HCT116 (cell line): ENCODE results near the gene UBE2M. TPM values are rescaled to one million over a fixed set of nuclear protein-coding genes. Genes with fewer than 3 reads are reported as not detected.

Experiments
- ATAC-seq: fragments of 200-7000 bp; cut with Tn5 transposase; 2 replicates; pipeline ENCODE4 v1.9.1; 2020; ENCODE audit warnings: mild to moderate bottlenecking, moderate library complexity
- BruUV-seq: library from RNA; stranded (reverse); fragments of 400-500 nt; replicated peaks from 2 replicates; lab custom pipeline; 2021; lab: Mats Ljungman, UMichigan
- CTCF ChIA-PET: fragments of 300-600 bp; sonication (Branson Sonifier 250); formaldehyde crosslinking; loops from one replicate; lab custom pipeline; 2021; ENCODE audit warnings: antibody characterized with exemption; lab: Charles Lee
- POLR2A ChIA-PET: fragments of 300-600, 350-600 bp; sonication (Branson Sonifier 250); formaldehyde crosslinking; loops from one replicate; lab custom pipeline; 2021; ENCODE audit warnings: antibody characterized with exemption; lab: Charles Lee
- RAD21 ChIA-PET, 2 experiments: fragments of 300-600 bp; sonication (Branson Sonifier 250); formaldehyde crosslinking; loops; one replicate each; lab custom pipeline; 2023; ENCODE audit warnings: low total read pairs in 2 of 2; ENCODE audit not compliant: uncharacterized antibody in 2 of 2, unreplicated experiment in 2 of 2, low non-redundant PET in 1 of 2; lab: Charles Lee
- DNase-seq: peaks from one replicate; pipeline ENCODE4 v3.0.0-alpha.2; 2010; ENCODE audit warnings: low read depth, low spot score
- H2AFZ ChIP-seq: fragments of 200-600 bp; shearing (Covaris generic), sonication (generic); 2 replicates; pipeline ENCODE4 v1.6.1; 2017; ENCODE audit warnings: low read depth, mixed run types, mixed read lengths, antibody characterized with exemption, low read length; ENCODE audit not compliant: poor library complexity, severe bottlenecking
- H3K27ac ChIP-seq: 2 replicates; pipeline ENCODE4 v1.5.1; 2012; ENCODE audit warnings: low read depth, low read length
- H3K27me3 ChIP-seq: fragments of 200-600 bp; sonication (generic); 2 replicates; pipeline ENCODE4 v1.6.1; 2016; ENCODE audit warnings: mixed run types, low read length, mixed read lengths; ENCODE audit not compliant: insufficient read depth
- H3K36me3 ChIP-seq, 2 experiments: fragments of 200-500 bp in 1 of 2; fragments of 200-600 bp in 1 of 2; sonication (Bioruptor generic) in 1 of 2; sonication (generic) in 1 of 2; 2 replicates each; pipeline versions ENCODE4 v1.5.1 to v1.6.1; 2014 to 2016; ENCODE audit warnings: low read length in 2 of 2, inconsistent platforms in 1 of 2, mixed read lengths in 1 of 2, mixed run types in 1 of 2; ENCODE audit not compliant: insufficient read depth in 2 of 2, control insufficient read depth in 1 of 2
- H3K4me1 ChIP-seq, 2 experiments: fragments of 200-600 bp in 1 of 2; sonication (generic) in 1 of 2; 2 replicates each; pipeline versions ENCODE4 v1.5.1 to v1.6.1; 2012 to 2017; ENCODE audit warnings: low read length in 2 of 2, inconsistent platforms in 1 of 2, mild to moderate bottlenecking in 1 of 2, mixed read lengths in 1 of 2, mixed run types in 1 of 2, moderate library complexity in 1 of 2; ENCODE audit not compliant: insufficient read depth in 2 of 2, control insufficient read depth in 1 of 2
- H3K4me2 ChIP-seq: fragments of 200-600 bp; sonication (generic); 2 replicates; pipeline ENCODE4 v1.6.1; 2017; ENCODE audit warnings: mixed run types, low read length, mixed read lengths
- H3K4me3 ChIP-seq, 2 experiments: fragments of 200-600 bp in 1 of 2; sonication (generic) in 1 of 2; replicated peaks in 1 of 2; 2 replicates each; pipeline ENCODE4 v1.5.1; 2011 to 2016; ENCODE audit warnings: low read length in 2 of 2, control low read depth in 1 of 2, low read depth in 1 of 2, mild to moderate bottlenecking in 1 of 2, mixed read lengths in 1 of 2, mixed run types in 1 of 2
- H3K79me2 ChIP-seq: fragments of 200-600 bp; sonication (generic); 2 replicates; pipeline ENCODE4 v1.6.1; 2017; ENCODE audit warnings: mild to moderate bottlenecking, mixed run types, low read length, moderate library complexity, mixed read lengths; ENCODE audit not compliant: insufficient read depth
- H3K9ac ChIP-seq: fragments of 200-600 bp; sonication (generic); 2 replicates; pipeline ENCODE4 v1.6.1; 2016; ENCODE audit warnings: low read length, mixed read lengths
- H3K9me2 ChIP-seq: fragments of 200-600 bp; sonication (generic), shearing (Covaris generic); 2 replicates; pipeline ENCODE4 v1.6.1; 2017; ENCODE audit warnings: mixed run types, mild to moderate bottlenecking, moderate library complexity; ENCODE audit not compliant: insufficient read depth
- H3K9me3 ChIP-seq, 2 experiments: fragments of 200-500 bp in 1 of 2; fragments of 200-600 bp in 1 of 2; sonication (Bioruptor generic) in 1 of 2; sonication (generic) in 1 of 2; 2 replicates each; pipeline ENCODE4 v1.6.1; 2014 to 2017; ENCODE audit warnings: low read length in 2 of 2, mixed read lengths in 2 of 2, inconsistent platforms in 1 of 2, low read depth in 1 of 2, mild to moderate bottlenecking in 1 of 2, mixed run types in 1 of 2, moderate library complexity in 1 of 2; ENCODE audit not compliant: control insufficient read depth in 1 of 2, insufficient read depth in 1 of 2
- H4K20me1 ChIP-seq: fragments of 200-600 bp; sonication (generic), shearing (Covaris generic); 2 replicates; pipeline ENCODE4 v1.6.1; 2017; ENCODE audit warnings: mixed run types, mild to moderate bottlenecking, moderate library complexity; ENCODE audit not compliant: insufficient read depth
- ATF3 ChIP-seq: IDR thresholded peaks from 2 replicates; pipeline ENCODE4 v1.6.1; 2012
- CBX3 ChIP-seq: IDR thresholded peaks from 2 replicates; pipeline ENCODE4 v1.6.1; 2012; ENCODE audit warnings: low read depth
- CTCF ChIP-seq, 3 experiments: fragments of 200-600 bp in 1 of 3; sonication (generic) in 1 of 3; IDR thresholded peaks in 2 of 3; conservative IDR thresholded peaks in 1 of 3; 2 replicates each; pipeline ENCODE4 v1.5.1; 2012 to 2017; ENCODE audit warnings: low read depth in 2 of 3, low read length in 2 of 3, antibody characterized with exemption in 1 of 3, borderline replicate concordance in 1 of 3, control low read depth in 1 of 3, mild to moderate bottlenecking in 1 of 3, mixed read lengths in 1 of 3, mixed run types in 1 of 3, moderate library complexity in 1 of 3; ENCODE audit not compliant: insufficient read depth in 1 of 3
- EZH2 ChIP-seq: fragments of 200-600 bp; sonication (generic); IDR thresholded peaks from 2 replicates; pipeline ENCODE4 v1.6.1; 2017; ENCODE audit warnings: antibody characterized with exemption, mixed run types
- EZH2phosphoT487 ChIP-seq: fragments of 200-600 bp; IDR thresholded peaks from 2 replicates; pipeline ENCODE4 v1.6.1; 2018; ENCODE audit warnings: antibody characterized with exemption, borderline replicate concordance
- MAX ChIP-seq: IDR thresholded peaks from 2 replicates; pipeline ENCODE4 v1.6.1; 2012
- POLR2A ChIP-seq: IDR thresholded peaks from 2 replicates; pipeline ENCODE4 v1.7.0; 2011; ENCODE audit warnings: borderline replicate concordance; ENCODE audit not compliant: insufficient read depth, insufficient read length; ENCODE audit errors: extremely low read depth
- POLR2AphosphoS5 ChIP-seq: IDR thresholded peaks from 2 replicates; pipeline ENCODE4 v1.6.1; 2011; ENCODE audit warnings: mild to moderate bottlenecking, low read depth, low read length, moderate library complexity
- SIN3A ChIP-seq: IDR thresholded peaks from 2 replicates; pipeline ENCODE4 v1.6.1; 2012; ENCODE audit warnings: low read depth
- SP1 ChIP-seq: IDR thresholded peaks from 2 replicates; pipeline ENCODE4 v1.6.1; 2012; ENCODE audit warnings: low read depth
- SRF ChIP-seq: IDR thresholded peaks from 2 replicates; pipeline ENCODE4 v1.6.1; 2012; ENCODE audit warnings: low read depth
- TCF7L2 ChIP-seq: IDR thresholded peaks from 2 replicates; pipeline ENCODE4 v1.7.0; 2011; ENCODE audit warnings: borderline replicate concordance, inconsistent platforms; ENCODE audit not compliant: insufficient read depth, insufficient read length; ENCODE audit errors: extremely low read depth
- YY1 ChIP-seq: IDR thresholded peaks from 2 replicates; pipeline ENCODE4 v1.6.1; 2011; ENCODE audit warnings: low read length, low read depth, moderate library complexity, mild to moderate bottlenecking; ENCODE audit not compliant: insufficient replicate concordance; ENCODE audit errors: extremely low read depth
- ZBTB33 ChIP-seq: IDR thresholded peaks from 2 replicates; pipeline ENCODE4 v1.6.1; 2011; ENCODE audit warnings: mild to moderate bottlenecking, low read length, moderate library complexity; ENCODE audit not compliant: insufficient replicate concordance; ENCODE audit errors: extremely low read depth
- ZNF274 ChIP-seq: fragments of 200-500 bp; sonication (Bioruptor generic); IDR thresholded peaks from 2 replicates; pipeline ENCODE4 v1.6.1; 2014; ENCODE audit warnings: mild to moderate bottlenecking, low read depth, low read length, inconsistent platforms
- intact Hi-C: fragments of 100-400 bp; cut with micrococcal nuclease; formaldehyde crosslinking; loops from 2 replicates; pipeline ENCODE4 v1.10.0; 2022
- total RNA-seq: library from RNA; stranded (reverse); gene quantifications from one replicate; pipeline ENCODE4 v1.2.1, GENCODE V29; 2021; ENCODE audit not compliant: unreplicated experiment

The UBE2M gene
- total RNA-seq, 1 experiment from 2014 or later = 120 TPM

GRCh38 chr19:58575183-58576041 lies 17.0 kb upstream of the UBE2M start (continued):
- TF ChIP-seq ATF3 (no peak), EZH2phosphoT487 (no peak), POLR2AphosphoS5 (peak; percentile 94), SRF (peak; percentile 72; the same call in 1 of the 2 replicates), MAX (no peak; the same call in 1 of the 2 replicates), POLR2A (peak; percentile 87), SP1 (peak; percentile 80), ZNF274 (no peak), CTCF (IDR thresholded peaks at IDR 0.05 in 2 of 3, conservative IDR thresholded peaks at IDR 0.05 in 1 of 3; ENCODE audit: borderline replicate concordance in 1 of 3, insufficient read depth in 1 of 3, low read depth in 2 of 3, low read length in 2 of 3) (no peak), SIN3A (peak; percentile 26; the same call in 1 of the 2 replicates)

- Histone ChIP-seq H3K36me3 (peaks cover 0 to 14% of the 10 kb centered on the region in 2 experiments; a peak in 1 of 4 replicates), H3K4me1 (peaks cover 12 to 28% of the 10 kb centered on the region in 2 experiments), H3K79me2 (peaks cover 12% of the 10 kb centered on the region; the same call in 1 of the 2 replicates), H2AFZ (no peak overlapping the region), H4K20me1 (no peaks in the 10 kb centered on the region), H3K9ac (peak overlapping the region; percentile 82), H3K4me2 (peak overlapping the region; percentile 100), H3K9me2 (no peaks in the 10 kb centered on the region), H3K27ac (peak overlapping the region; percentile 91), H3K27me3 (no peaks in the 10 kb centered on the region)
- DNase-seq = no peak
- RAD21 ChIA-PET = no interaction called here
- no TSS peak for BruUV-seq
- TF ChIP-seq POLR2AphosphoS5 (no peak), EZH2 (no peak), POLR2A (peak; percentile 37), CBX3 (no peak), TCF7L2 (no peak), SIN3A (peak; percentile 63), EZH2phosphoT487 (no peak), SRF (no peak), ZBTB33 (no peak), YY1 (no peak)
- TF ChIP-seq, all 23 proteins: peak for 2
- ChIA-PET CTCF (no interaction called here), POLR2A (no interaction called here)
- H3K9me3 ChIP-seq = no peaks in the 10 kb centered on the region
- intact Hi-C loops = loop anchor here (1.0 to 2.0 kb wide), 3 partner anchors 14 to 53 kb away; partner anchors contain the start of gene TRIM28
- no peak for ATAC-seq
- peak overlapping the region; percentile 78 to 86 for H3K4me3 ChIP-seq
Measured at GRCh38 chr19:58573658-58574164, 15.3 kb upstream of the UBE2M start.
